Measurements from ENCODE around the gene ADAMTS6. TPM values are rescaled to one million over a fixed set of nuclear protein-coding genes. Genes with fewer than 3 reads are reported as not detected.

The ADAMTS6 gene
- total and polyA plus RNA-seq, 2 experiments from 2014 or later: 3.4 to 21.0 TPM

- peaks cover 19% of the 10 kb centered on the region for H3K4me1 ChIP-seq (ENCODE audit: insufficient read depth)
- 55% methylated on average over 15 of the region's 15 CpGs for WGBS (ENCODE audit: low lambda C conversion rate, missing lambda C conversion rate)
- H3K36me3 ChIP-seq (replicated peaks; ENCODE audit: insufficient read depth, low read depth): no peaks in the 10 kb centered on the region
- no peaks in the 10 kb centered on the region for H3K79me2 ChIP-seq
- no peaks in the 10 kb centered on the region for H3K9me2 ChIP-seq (replicated peaks; ENCODE audit: insufficient read depth)
- peak overlapping the region; percentile 20 for H3K4me3 ChIP-seq
- H3K27ac ChIP-seq: peak overlapping the region; percentile 94
- DNase-seq (ENCODE audit: low spot score): no peak
- H4K20me1 ChIP-seq (ENCODE audit: insufficient read depth, poor library complexity, severe bottlenecking): no peaks in the 10 kb centered on the region
- H3K4me2 ChIP-seq: peak overlapping the region; percentile 70
- TF ChIP-seq EZH2 (IDR thresholded peaks at IDR 0.05; ENCODE audit: borderline replicate concordance) (no peak), EZH2phosphoT487 (IDR thresholded peaks at IDR 0.05; ENCODE audit: low read depth, severe bottlenecking, unreplicated experiment) (no peak), CTCF (IDR thresholded peaks at IDR 0.05; ENCODE audit: poor library complexity) (no peak)
- H3K9me3 ChIP-seq (ENCODE audit: low read depth): no peaks in the 10 kb centered on the region
- no peaks in the 10 kb centered on the region for H3K27me3 ChIP-seq
- peak overlapping the region; percentile 46 for H2AFZ ChIP-seq
These were observed 377.8 kb downstream of the ADAMTS6 start for GRCh38 chr5:65103756-65104440.

- WGBS (ENCODE audit: low lambda C conversion rate, missing lambda C conversion rate): 60% methylated on average over 37 of the region's 55 CpGs
- TF ChIP-seq EZH2phosphoT487 (IDR thresholded peaks at IDR 0.05; ENCODE audit: low read depth, severe bottlenecking, unreplicated experiment) (no peak), CTCF (IDR thresholded peaks at IDR 0.05; ENCODE audit: poor library complexity) (no peak), EZH2 (IDR thresholded peaks at IDR 0.05; ENCODE audit: borderline replicate concordance) (no peak)
These were observed 378.6 kb downstream of the ADAMTS6 start for GRCh38 chr5:65102976-65103711.

GRCh38 chr5:65102371-65102975, 379.2 kb downstream of the ADAMTS6 start:
- Histone ChIP-seq H3K4me2 (peak overlapping the region; percentile 70), H3K4me3 (no peak overlapping the region), H4K20me1 (ENCODE audit: insufficient read depth, poor library complexity, severe bottlenecking) (no peaks in the 10 kb centered on the region), H3K9me3 (ENCODE audit: low read depth) (no peaks in the 10 kb centered on the region), H3K36me3 (replicated peaks; ENCODE audit: insufficient read depth, low read depth) (no peaks in the 10 kb centered on the region), H3K4me1 (ENCODE audit: insufficient read depth) (peaks cover 19% of the 10 kb centered on the region), H3K27me3 (no peaks in the 10 kb centered on the region), H3K9me2 (replicated peaks; ENCODE audit: insufficient read depth) (no peaks in the 10 kb centered on the region), H3K79me2 (no peaks in the 10 kb centered on the region), H2AFZ (peak overlapping the region; percentile 44), H3K27ac (peak overlapping the region; percentile 94)
- no peak for DNase-seq (ENCODE audit: low spot score)
- TF ChIP-seq EZH2 (IDR thresholded peaks at IDR 0.05; ENCODE audit: borderline replicate concordance) (no peak), EZH2phosphoT487 (IDR thresholded peaks at IDR 0.05; ENCODE audit: low read depth, severe bottlenecking, unreplicated experiment) (no peak), CTCF (IDR thresholded peaks at IDR 0.05; ENCODE audit: poor library complexity) (no peak)
- WGBS (ENCODE audit: low lambda C conversion rate, missing lambda C conversion rate): 70% methylated on average over 17 of the region's 17 CpGs

More at GRCh38 chr5:65102976-65103711, 378.6 kb downstream of the ADAMTS6 start:
- peak overlapping the region; percentile 70 for H3K4me2 ChIP-seq
- H3K9me3 ChIP-seq (ENCODE audit: low read depth): no peaks in the 10 kb centered on the region
- no peaks in the 10 kb centered on the region for H3K27me3 ChIP-seq
- H4K20me1 ChIP-seq (ENCODE audit: insufficient read depth, poor library complexity, severe bottlenecking): no peaks in the 10 kb centered on the region
- DNase-seq (ENCODE audit: low spot score): peak; percentile 67
- no peaks in the 10 kb centered on the region for H3K36me3 ChIP-seq (replicated peaks; ENCODE audit: insufficient read depth, low read depth)
- peak overlapping the region; percentile 46 for H2AFZ ChIP-seq
- no peaks in the 10 kb centered on the region for H3K9me2 ChIP-seq (replicated peaks; ENCODE audit: insufficient read depth)
- peaks cover 19% of the 10 kb centered on the region for H3K4me1 ChIP-seq (ENCODE audit: insufficient read depth)
- H3K27ac ChIP-seq: peak overlapping the region; percentile 94
- no peaks in the 10 kb centered on the region for H3K79me2 ChIP-seq
- H3K4me3 ChIP-seq: peak overlapping the region; percentile 20

Data from hepatocyte (in vitro differentiated cells).